Measurements from ENCODE around the gene KCNQ2. TPM values are rescaled to one million over a fixed set of nuclear protein-coding genes. Genes with fewer than 3 reads are reported as not detected.
A peak's percentile ranks its signal among the peaks of the same experiment; 100 is the strongest.
"Not testable (repeated sequence)": the region's sequence is repeated elsewhere in the genome, so short reads cannot be mapped to it uniquely, and the experiment has no call there.

Gene KCNQ2
- total RNA-seq: not detected

GRCh38 chr20:63471981-63472831 is at the start of gene KCNQ2:
KCNQ2 (minus strand) TSS chr20:63472655; CDS start chr20:63472463, 192 bp downstream.
- DNase-seq (ENCODE audit: low spot score): no peak
- ATAC-seq: no peak
- intact Hi-C loops (cut with DNase I): no loop called here

GRCh38 chr20:63521602-63522001 is 49.1 kb upstream of the KCNQ2 start:
- ATAC-seq (no peak), DNase-seq (ENCODE audit: low spot score) (peak; percentile 69)
- intact Hi-C loops (cut with DNase I): no loop called here

- intact Hi-C loops (cut with DNase I): no loop called here
- DNase-seq (ENCODE audit: low spot score) (peak; percentile 93), ATAC-seq (peak; percentile 81)
These were observed 48.6 kb upstream of the KCNQ2 start for GRCh38 chr20:63520934-63521601.

GRCh38 chr20:63520504-63520933 is 48.1 kb upstream of the KCNQ2 start, which contains the start of gene PPDPF:
PPDPF (plus strand) TSS chr20:63520765; CDS start chr20:63521309, 544 bp downstream.
- peak; percentile 90 for DNase-seq (ENCODE audit: low spot score)
- intact Hi-C loops (cut with DNase I): no loop called here
- ATAC-seq: peak; percentile 82

- peak; percentile 58 for ATAC-seq
- DNase-seq (ENCODE audit: low spot score): peak; percentile 88
- intact Hi-C loops (cut with DNase I): no loop called here
These were observed 47.4 kb upstream of the KCNQ2 start for GRCh38 chr20:63519668-63520503.

GRCh38 chr20:63518946-63519667 is 46.7 kb upstream of the KCNQ2 start:
- ATAC-seq (no peak), DNase-seq (ENCODE audit: low spot score) (peak; percentile 66)
- intact Hi-C loops (cut with DNase I): no loop called here

GRCh38 chr20:63518351-63518861 is 46.0 kb upstream of the KCNQ2 start:
- DNase-seq (ENCODE audit: low spot score): peak; percentile 57
- ATAC-seq: no peak
- intact Hi-C loops (cut with DNase I): no loop called here

- DNase-seq (ENCODE audit: low spot score): peak; percentile 60
- ATAC-seq: no peak
- intact Hi-C loops (cut with DNase I): no loop called here
These were observed 45.2 kb upstream of the KCNQ2 start for GRCh38 chr20:63517376-63518309.

GRCh38 chr20:63514520-63514919 is 42.1 kb upstream of the KCNQ2 start:
- intact Hi-C loops (cut with DNase I); DNase-seq (ENCODE audit: low spot score); ATAC-seq: not testable (repeated sequence)

GRCh38 chr20:63513207-63513606 is 40.8 kb upstream of the KCNQ2 start:
- ATAC-seq: no peak
- intact Hi-C loops (cut with DNase I): no loop called here
- no peak for DNase-seq (ENCODE audit: low spot score)

- no peak for DNase-seq (ENCODE audit: low spot score)
- intact Hi-C loops (cut with DNase I): no loop called here
- ATAC-seq: no peak
These were observed 36.7 kb upstream of the KCNQ2 start for GRCh38 chr20:63509088-63509564.

GRCh38 chr20:63508072-63508768 is 35.8 kb upstream of the KCNQ2 start:
- DNase-seq (ENCODE audit: low spot score) (no peak), ATAC-seq (no peak)
- intact Hi-C loops (cut with DNase I): no loop called here

- ATAC-seq: no peak
- intact Hi-C loops (cut with DNase I): no loop called here
- DNase-seq (ENCODE audit: low spot score): no peak
These were observed 34.8 kb upstream of the KCNQ2 start for GRCh38 chr20:63507083-63507743.

GRCh38 chr20:63505723-63506122 is 33.3 kb upstream of the KCNQ2 start:
- peak; percentile 47 for DNase-seq (ENCODE audit: low spot score)
- ATAC-seq: no peak
- intact Hi-C loops (cut with DNase I): no loop called here

GRCh38 chr20:63505281-63505680 is 32.8 kb upstream of the KCNQ2 start:
- ATAC-seq (no peak), DNase-seq (ENCODE audit: low spot score) (no peak)
- intact Hi-C loops (cut with DNase I): no loop called here

- intact Hi-C loops (cut with DNase I): no loop called here
- DNase-seq (ENCODE audit: low spot score): no peak
- ATAC-seq: no peak
These were observed 32.2 kb upstream of the KCNQ2 start for GRCh38 chr20:63504642-63505041.

Data from sciatic nerve (tissue), 2 donors.